ENCODE data around the gene TNKS1BP1.

GRCh38 chr11:57347336-57347735 lies 22.6 kb upstream of the TNKS1BP1 start:
- no peak for TF ChIP-seq CTCF (IDR thresholded peaks at IDR 0.05 in 2 of 3, conservative IDR thresholded peaks at IDR 0.05 in 1 of 3; ENCODE audit: insufficient read depth in 2 of 3, low read depth in 1 of 3, low read length in 3 of 3)
- no peak for TF ChIP-seq BRF2 (IDR thresholded peaks at IDR 0.05; ENCODE audit: borderline replicate concordance, insufficient read depth, insufficient read length)

Data from K562 (cell line).